CD4-positive, alpha-beta T cell (primary cell): Measurements from ENCODE around the gene ARHGAP26. TPM values are rescaled to one million over a fixed set of nuclear protein-coding genes. Genes with fewer than 3 reads are reported as not detected.

Experiments
- ATAC-seq: fragments of 200-7000 bp; cut with Tn5 transposase; one replicate; pipeline ENCODE4 v1.10.0; 2022; ENCODE audit warnings: mild to moderate bottlenecking; ENCODE audit not compliant: poor library complexity
- CTCF ChIA-PET: fragments of 350-600 bp; sonication (Branson Sonifier 250); formaldehyde crosslinking; loops from one replicate; lab custom pipeline; 2021; ENCODE audit warnings: antibody characterized with exemption, inconsistent platforms; lab: Charles Lee
- POLR2A ChIA-PET: fragments of 350-600 bp; sonication (Branson Sonifier 250); formaldehyde crosslinking; loops from one replicate; lab custom pipeline; 2021; ENCODE audit warnings: antibody characterized with exemption, inconsistent platforms; lab: Charles Lee
- DNase-seq, 14 experiments: peaks; one replicate each; pipeline ENCODE4 v3.0.0-alpha.2; 2013 to 2020; ENCODE audit warnings: mixed read lengths in 2 of 14
- H3K27ac ChIP-seq, 2 donors: one replicate each; pipeline versions ENCODE4 v1.5.1 to v1.7.0; 2013; ENCODE audit warnings: low read length in 2 of 2, low read depth in 1 of 2, mild to moderate bottlenecking in 1 of 2
- H3K27me3 ChIP-seq, 2 experiments: 1 replicate in 1 of 2; 2 replicates in 1 of 2; pipeline versions ENCODE4 v1.6.1 to v1.7.0; 2013; ENCODE audit warnings: low read length in 2 of 2, control low read depth in 1 of 2, mild to moderate bottlenecking in 1 of 2, moderate library complexity in 1 of 2; ENCODE audit not compliant: insufficient read depth in 2 of 2, control insufficient read depth in 1 of 2
- H3K36me3 ChIP-seq: one replicate; pipeline ENCODE4 v1.6.1; 2013; ENCODE audit warnings: low read length, control low read depth; ENCODE audit not compliant: insufficient read depth
- H3K4me1 ChIP-seq: one replicate; pipeline ENCODE4 v1.6.1; 2013; ENCODE audit warnings: low read length, control low read depth; ENCODE audit not compliant: insufficient read depth
- H3K4me3 ChIP-seq: one replicate; pipeline ENCODE4 v1.5.1; 2013; ENCODE audit warnings: mild to moderate bottlenecking, low read length, moderate library complexity
- H3K9me3 ChIP-seq, 2 experiments: 1 replicate in 1 of 2; 2 replicates in 1 of 2; pipeline versions ENCODE4 v1.6.1 to v1.7.0; 2013; ENCODE audit warnings: low read length in 2 of 2, mild to moderate bottlenecking in 2 of 2, control low read depth in 1 of 2, moderate library complexity in 1 of 2; ENCODE audit not compliant: control insufficient read depth in 1 of 2, insufficient read depth in 1 of 2
- H3K27ac Mint-ChIP-seq: one replicate; pipeline ENCODE4 v1.8.0; 2020; ENCODE audit warnings: mixed read lengths
- H3K27me3 Mint-ChIP-seq: one replicate; pipeline ENCODE4 v1.8.0; 2021; ENCODE audit warnings: mixed read lengths
- H3K36me3 Mint-ChIP-seq: one replicate; pipeline ENCODE4 v1.8.0; 2021; ENCODE audit warnings: low read depth, mixed read lengths
- H3K4me1 Mint-ChIP-seq: one replicate; pipeline ENCODE4 v1.8.0; 2021; ENCODE audit warnings: low read depth, mixed read lengths
- H3K4me3 Mint-ChIP-seq: one replicate; pipeline ENCODE4 v1.8.0; 2020; ENCODE audit warnings: mild to moderate bottlenecking, mixed read lengths
- H3K9me3 Mint-ChIP-seq: one replicate; pipeline ENCODE4 v1.8.0; 2020; ENCODE audit warnings: mixed read lengths
- intact Hi-C, 2 experiments: fragments of 100-400 bp; cut with DNase I in 1 of 2; cut with micrococcal nuclease in 1 of 2; formaldehyde crosslinking; loops; one replicate each; pipeline versions ENCODE4 v1.15.1 to v1.9.0; 2023 to 2025; cut with DNase I, micrococcal nuclease
- total RNA-seq, 174 experiments: library from RNA in 2 of 174; stranded (reverse) in 2 of 174; gene quantifications; one replicate each; pipeline ENCODE4 v1.2.3 and lab custom pipeline; 2021 to 2026
- TF ChIP-seq, protein P1 (sequence below): fragments of 200-600 bp; IDR thresholded peaks from one replicate; pipeline ENCODE4 v1.8.0; 2022; ENCODE audit warnings: antibody characterized with exemption, mild to moderate bottlenecking

Gene ARHGAP26
- total RNA-seq, 2 experiments from 2014 or later: 24.9 to 27.3 TPM

DNA sequence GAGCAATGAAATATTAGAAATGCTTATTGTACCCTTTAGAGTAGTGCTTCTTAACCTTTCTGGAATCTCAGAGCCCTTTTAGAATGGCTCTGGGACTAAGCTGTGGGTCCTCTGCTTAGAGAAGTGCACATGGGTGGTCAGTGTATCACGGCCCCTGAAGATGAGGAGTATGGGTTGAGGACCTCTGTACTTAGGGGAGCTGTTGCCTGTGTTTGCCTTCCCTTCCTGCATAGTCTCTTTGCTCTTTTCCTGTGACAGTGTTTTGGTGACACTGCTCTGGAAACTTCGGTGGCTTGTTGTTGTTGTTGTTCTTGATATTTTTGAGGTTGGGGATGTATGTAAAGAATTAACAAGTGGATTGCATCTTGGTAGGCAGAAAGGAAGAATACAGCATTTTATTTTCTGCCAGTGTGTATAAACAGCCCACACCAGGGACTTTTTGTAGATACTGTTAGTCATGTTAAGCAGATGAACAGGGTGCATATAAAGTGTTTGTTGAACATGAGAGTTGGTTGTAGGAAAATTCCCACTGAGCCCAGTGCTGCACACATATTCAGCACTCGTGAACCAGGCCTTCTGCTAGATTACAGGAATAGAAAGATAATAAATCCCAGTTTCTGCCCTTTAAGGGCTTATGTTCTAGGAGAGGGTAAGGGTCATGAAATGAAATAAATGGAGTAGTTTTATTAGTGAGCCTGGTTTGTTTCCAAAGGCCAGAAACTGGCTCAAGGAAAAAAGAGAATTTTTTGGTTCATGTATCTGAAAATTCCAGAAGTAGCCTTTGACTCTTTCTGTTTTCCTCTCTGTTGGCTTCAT lies 199.7 kb downstream of the ARHGAP26 start:
- Histone ChIP-seq H3K27ac (peak overlapping the region in 1 of 2 donors; percentile 16), H3K36me3 (no peaks in the 10 kb centered on the region), H3K27me3 (no peaks in the 10 kb centered on the region), H3K4me3 (no peak overlapping the region), H3K9me3 (no peaks in the 10 kb centered on the region), H3K4me1 (peaks cover 8% of the 10 kb centered on the region)
- peaks cover 6% of the 10 kb centered on the region for H3K36me3 Mint-ChIP-seq
- H3K9me3 Mint-ChIP-seq: no peaks in the 10 kb centered on the region
- ChIA-PET POLR2A (no interaction called here), CTCF (no interaction called here)
- TF ChIP-seq, protein P1, sequence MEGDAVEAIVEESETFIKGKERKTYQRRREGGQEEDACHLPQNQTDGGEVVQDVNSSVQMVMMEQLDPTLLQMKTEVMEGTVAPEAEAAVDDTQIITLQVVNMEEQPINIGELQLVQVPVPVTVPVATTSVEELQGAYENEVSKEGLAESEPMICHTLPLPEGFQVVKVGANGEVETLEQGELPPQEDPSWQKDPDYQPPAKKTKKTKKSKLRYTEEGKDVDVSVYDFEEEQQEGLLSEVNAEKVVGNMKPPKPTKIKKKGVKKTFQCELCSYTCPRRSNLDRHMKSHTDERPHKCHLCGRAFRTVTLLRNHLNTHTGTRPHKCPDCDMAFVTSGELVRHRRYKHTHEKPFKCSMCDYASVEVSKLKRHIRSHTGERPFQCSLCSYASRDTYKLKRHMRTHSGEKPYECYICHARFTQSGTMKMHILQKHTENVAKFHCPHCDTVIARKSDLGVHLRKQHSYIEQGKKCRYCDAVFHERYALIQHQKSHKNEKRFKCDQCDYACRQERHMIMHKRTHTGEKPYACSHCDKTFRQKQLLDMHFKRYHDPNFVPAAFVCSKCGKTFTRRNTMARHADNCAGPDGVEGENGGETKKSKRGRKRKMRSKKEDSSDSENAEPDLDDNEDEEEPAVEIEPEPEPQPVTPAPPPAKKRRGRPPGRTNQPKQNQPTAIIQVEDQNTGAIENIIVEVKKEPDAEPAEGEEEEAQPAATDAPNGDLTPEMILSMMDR: no peak
- no peak overlapping the region for H3K27ac Mint-ChIP-seq
- peaks cover 30% of the 10 kb centered on the region for H3K4me1 Mint-ChIP-seq
- H3K27me3 Mint-ChIP-seq: no peaks in the 10 kb centered on the region
- H3K4me3 Mint-ChIP-seq: no peak overlapping the region
- DNase-seq (no peak), ATAC-seq (no peak)
- intact Hi-C loops: no loop called here

DNA sequence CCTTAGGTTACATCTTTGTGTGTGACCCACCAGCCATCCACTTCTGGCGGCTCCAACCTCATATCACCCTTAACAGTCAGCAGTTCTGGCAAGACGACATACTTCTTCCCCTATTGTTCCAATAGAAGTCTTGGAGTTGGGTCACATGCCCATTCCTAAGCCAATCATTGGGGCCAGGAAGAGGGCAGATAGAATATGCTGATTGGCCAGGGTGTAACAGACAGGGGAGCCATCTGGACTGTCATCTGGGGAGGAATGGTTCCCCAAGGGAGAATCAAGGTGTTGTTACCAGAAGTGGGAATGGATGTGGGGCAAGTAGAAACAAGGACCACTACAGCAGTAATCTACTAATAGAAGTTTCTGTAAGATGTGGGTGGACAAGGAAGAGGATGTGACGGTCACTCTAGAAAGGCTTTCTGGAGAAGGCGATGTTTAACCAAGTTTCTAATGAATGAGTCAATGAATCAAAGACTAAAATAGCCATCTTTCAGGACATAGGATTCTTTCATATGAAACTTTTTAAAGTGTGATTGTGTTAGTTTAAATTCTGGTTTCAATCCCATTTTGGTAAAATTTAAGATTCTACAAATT lies 200.4 kb downstream of the ARHGAP26 start:
- intact Hi-C loops: no loop called here
- Mint-ChIP-seq H3K27ac (no peak overlapping the region), H3K36me3 (peaks cover 6% of the 10 kb centered on the region), H3K9me3 (no peaks in the 10 kb centered on the region), H3K4me3 (no peak overlapping the region), H3K4me1 (peaks cover 30% of the 10 kb centered on the region), H3K27me3 (no peaks in the 10 kb centered on the region)
- TF ChIP-seq, protein P1: no peak
- H3K4me3 ChIP-seq: no peak overlapping the region
- ATAC-seq (no peak), DNase-seq (no peak)
- CTCF ChIA-PET: no interaction called here
- no peaks in the 10 kb centered on the region for H3K27me3 ChIP-seq
- peak overlapping the region in 1 of 2 donors; percentile 16 for H3K27ac ChIP-seq
- peaks cover 8% of the 10 kb centered on the region for H3K4me1 ChIP-seq
- POLR2A ChIA-PET: no interaction called here
- H3K9me3 ChIP-seq: no peaks in the 10 kb centered on the region
- H3K36me3 ChIP-seq: no peaks in the 10 kb centered on the region

DNA sequence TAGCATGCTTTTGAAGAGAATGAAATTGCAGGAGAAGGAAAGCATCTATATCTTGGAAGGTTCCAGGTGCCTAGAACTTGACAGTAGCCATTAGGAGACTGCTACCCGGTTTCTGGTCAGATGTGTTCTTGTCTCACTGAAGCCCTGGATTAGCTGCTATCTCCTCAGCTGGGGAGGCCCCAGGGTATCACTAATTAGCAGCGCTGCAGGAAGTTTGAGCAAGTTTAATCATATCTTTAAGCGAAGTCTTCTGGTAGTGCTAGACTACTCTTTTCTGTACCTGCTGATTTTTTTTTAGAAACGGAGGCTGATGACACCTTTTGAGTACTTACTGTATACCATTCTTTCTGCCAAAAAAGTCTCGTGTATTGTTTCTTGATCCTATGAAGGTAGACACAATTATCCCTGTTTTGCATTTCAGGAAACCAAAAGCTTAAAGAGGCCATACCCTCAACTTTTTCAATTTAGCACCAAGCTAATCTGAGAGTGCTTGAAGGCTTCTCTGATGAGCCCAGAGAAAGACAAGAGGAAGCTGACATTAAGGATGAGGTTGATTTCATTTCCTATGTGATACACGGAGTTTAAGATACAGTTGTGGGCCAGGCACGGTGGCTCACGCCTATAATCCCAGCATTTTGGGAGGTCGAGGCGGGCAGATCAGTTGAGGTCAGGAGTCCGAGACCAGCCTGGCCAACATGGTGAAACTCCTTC lies 201.3 kb downstream of the ARHGAP26 start:
- Mint-ChIP-seq H3K4me3 (no peak overlapping the region), H3K36me3 (peaks cover 6% of the 10 kb centered on the region), H3K27me3 (no peaks in the 10 kb centered on the region), H3K9me3 (no peaks in the 10 kb centered on the region), H3K27ac (no peak overlapping the region), H3K4me1 (peaks cover 31% of the 10 kb centered on the region)
- POLR2A ChIA-PET: no interaction called here
- peaks cover 8% of the 10 kb centered on the region for H3K4me1 ChIP-seq
- H3K4me3 ChIP-seq: no peak overlapping the region
- CTCF ChIA-PET: no interaction called here
- intact Hi-C loops: no loop called here
- H3K9me3 ChIP-seq: no peaks in the 10 kb centered on the region
- H3K36me3 ChIP-seq: no peaks in the 10 kb centered on the region
- DNase-seq (no peak), ATAC-seq (no peak)
- H3K27ac ChIP-seq: no peak overlapping the region
- H3K27me3 ChIP-seq: no peaks in the 10 kb centered on the region
- TF ChIP-seq, protein P1: no peak
